ENCODE data around the gene CDH9.

Gene CDH9, protein sequence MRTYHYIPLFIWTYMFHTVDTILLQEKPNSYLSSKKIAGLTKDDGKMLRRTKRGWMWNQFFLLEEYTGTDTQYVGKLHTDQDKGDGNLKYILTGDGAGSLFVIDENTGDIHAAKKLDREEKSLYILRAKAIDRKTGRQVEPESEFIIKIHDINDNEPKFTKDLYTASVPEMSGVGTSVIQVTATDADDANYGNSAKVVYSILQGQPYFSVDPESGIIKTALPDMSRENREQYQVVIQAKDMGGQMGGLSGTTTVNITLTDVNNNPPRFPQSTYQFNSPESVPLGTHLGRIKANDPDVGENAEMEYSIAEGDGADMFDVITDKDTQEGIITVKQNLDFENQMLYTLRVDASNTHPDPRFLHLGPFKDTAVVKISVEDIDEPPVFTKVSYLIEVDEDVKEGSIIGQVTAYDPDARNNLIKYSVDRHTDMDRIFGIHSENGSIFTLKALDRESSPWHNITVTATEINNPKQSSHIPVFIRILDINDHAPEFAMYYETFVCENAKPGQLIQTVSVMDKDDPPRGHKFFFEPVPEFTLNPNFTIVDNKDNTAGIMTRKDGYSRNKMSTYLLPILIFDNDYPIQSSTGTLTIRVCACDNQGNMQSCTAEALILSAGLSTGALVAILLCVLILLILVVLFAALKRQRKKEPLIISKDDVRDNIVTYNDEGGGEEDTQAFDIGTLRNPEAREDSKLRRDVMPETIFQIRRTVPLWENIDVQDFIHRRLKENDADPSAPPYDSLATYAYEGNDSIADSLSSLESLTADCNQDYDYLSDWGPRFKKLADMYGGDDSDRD

DNA sequence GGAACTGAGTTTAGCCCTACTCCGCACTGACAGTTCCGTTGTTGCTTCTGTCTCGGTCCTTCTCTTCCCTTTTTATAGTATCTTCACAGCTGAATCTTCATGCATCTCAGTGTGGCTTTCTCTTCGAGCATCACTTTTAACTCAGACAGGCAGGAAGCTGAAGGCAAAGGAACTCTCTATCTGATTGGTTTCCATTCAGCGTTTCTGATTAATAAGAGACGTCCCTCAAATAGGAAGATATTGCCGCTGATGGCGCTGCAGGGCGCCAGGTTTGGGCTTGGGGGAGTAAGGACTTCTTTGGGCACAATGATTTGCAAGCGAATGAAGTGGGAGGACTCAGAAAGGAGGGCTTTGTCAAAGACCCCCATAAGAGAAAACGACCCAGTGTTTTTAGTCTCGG is at the start of gene CDH9:
CDH9 (minus strand) TSS at position 111 of the 400 bp plus-strand sequence. CDS start 50,253 bp downstream, outside the sequence.
- H3K4me3 ChIP-seq (ENCODE audit: low read depth, low read length): no peak within 1 kb of the TSS

DNA sequence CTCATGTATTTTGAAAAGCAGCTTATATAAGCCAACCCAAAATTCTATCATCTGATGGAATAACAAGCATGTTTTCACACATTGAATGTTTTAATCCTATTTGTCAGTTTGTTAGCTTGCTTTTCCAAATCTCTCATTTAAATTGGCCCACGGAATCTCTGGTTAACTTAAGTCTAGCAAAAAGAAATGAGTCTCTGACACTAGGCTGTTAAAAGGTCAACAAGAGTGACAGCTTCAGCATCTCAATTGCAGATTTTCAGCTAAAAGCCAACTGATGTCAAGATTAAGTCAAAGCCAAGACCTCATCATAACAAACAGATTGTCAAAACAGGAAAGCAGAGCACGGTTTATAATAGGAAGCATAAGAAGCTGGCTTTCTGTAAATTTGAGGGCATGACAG is 49.4 kb upstream of the CDH9 start:
- TF ChIP-seq, protein P1, sequence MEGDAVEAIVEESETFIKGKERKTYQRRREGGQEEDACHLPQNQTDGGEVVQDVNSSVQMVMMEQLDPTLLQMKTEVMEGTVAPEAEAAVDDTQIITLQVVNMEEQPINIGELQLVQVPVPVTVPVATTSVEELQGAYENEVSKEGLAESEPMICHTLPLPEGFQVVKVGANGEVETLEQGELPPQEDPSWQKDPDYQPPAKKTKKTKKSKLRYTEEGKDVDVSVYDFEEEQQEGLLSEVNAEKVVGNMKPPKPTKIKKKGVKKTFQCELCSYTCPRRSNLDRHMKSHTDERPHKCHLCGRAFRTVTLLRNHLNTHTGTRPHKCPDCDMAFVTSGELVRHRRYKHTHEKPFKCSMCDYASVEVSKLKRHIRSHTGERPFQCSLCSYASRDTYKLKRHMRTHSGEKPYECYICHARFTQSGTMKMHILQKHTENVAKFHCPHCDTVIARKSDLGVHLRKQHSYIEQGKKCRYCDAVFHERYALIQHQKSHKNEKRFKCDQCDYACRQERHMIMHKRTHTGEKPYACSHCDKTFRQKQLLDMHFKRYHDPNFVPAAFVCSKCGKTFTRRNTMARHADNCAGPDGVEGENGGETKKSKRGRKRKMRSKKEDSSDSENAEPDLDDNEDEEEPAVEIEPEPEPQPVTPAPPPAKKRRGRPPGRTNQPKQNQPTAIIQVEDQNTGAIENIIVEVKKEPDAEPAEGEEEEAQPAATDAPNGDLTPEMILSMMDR (IDR thresholded peaks at IDR 0.05; ENCODE audit: low read depth, low read length): no peak
- no peak overlapping the region for H3K4me3 ChIP-seq (ENCODE audit: low read depth, low read length)

More for the DNA sequence above, at the start of gene CDH9:
- TF ChIP-seq, protein P1 (IDR thresholded peaks at IDR 0.05; ENCODE audit: low read depth, low read length): no peak

DNA sequence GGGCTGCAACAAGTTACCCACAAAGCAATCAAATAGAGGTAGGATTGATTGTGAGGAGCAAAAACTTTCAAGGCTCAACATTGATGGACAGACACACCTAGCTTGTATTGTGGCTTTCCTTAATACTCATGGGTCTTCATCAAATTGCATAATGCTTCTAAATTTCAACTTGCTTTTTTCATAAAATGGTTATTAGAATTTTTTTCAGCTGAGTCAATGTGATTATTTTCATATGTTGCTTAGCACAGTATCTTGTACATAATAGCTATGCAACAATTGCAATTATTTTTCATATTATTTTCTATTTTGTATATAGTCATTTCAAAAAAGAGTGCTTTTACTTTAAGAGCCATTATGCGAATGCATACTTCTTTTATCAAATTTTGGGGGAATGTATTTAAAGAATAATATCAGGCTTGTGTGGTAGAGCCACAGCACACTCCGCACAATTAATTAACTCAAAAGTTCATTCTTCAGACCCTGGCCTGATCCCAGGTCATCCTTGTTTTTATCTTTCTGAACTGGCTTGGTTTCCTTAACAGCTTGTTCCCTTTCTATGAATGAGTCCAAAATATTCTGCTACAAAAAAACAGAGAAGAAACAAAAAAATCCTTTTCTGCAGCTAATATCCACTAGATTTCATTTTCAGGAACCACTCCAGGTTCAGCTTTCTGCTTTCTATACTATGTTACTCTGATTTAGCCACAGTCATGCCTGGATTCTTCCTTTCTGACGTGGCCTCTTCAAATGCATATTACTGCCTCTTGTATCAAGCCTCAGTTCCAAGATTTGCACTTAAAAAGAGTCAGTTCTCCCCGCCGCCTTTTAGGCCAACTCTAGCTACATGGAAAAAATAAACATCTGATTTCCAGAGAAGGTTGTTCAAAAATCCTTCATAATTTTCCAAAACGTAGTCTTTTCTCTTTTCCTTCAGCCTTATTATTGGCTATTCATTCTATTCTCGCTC is 45.3 kb upstream of the CDH9 start:
- no peak overlapping the region for H3K4me3 ChIP-seq (ENCODE audit: low read depth, low read length)
- TF ChIP-seq, protein P1 (IDR thresholded peaks at IDR 0.05; ENCODE audit: low read depth, low read length): no peak

DNA sequence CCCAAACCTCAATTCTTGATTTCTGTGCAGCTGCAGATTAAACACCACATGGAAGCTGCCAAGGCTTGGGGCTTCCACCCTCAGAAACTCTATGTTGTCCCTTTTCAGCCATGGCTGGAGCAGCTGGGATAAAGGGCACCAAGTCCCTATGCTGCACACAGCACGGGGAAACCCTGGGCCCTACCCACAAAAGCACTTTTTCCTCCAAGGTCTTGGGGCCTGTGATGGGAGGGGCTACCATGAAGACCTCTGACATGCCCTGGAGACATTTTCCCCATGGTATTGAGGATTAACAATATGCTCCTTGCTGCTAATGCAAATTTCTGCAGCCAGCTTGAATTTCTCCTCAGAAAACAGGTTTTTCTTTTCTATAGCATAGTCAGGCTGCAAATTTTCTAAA is 41.8 kb upstream of the CDH9 start:
- no peak overlapping the region for H3K4me3 ChIP-seq (ENCODE audit: low read depth, low read length)
- TF ChIP-seq, protein P1 (IDR thresholded peaks at IDR 0.05; ENCODE audit: low read depth, low read length): no peak

DNA sequence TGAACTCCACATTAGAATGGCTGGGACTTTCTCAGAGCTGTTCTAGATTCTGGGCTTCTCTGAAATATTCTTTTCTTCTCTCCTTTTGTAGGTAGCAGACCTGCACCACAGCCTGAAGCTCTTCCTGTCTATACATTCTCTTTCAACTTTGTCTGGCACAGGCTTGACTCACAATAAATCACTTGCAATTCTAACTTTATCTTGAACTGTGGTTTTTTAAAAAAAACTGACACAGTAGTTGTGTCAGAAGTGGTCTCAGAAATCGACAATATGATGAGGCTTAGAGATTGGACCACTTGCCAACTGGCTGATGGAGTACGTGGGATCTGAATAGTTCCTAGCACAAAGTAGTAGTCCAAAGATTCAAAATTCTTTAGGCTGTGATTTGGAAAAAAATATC is 24.1 kb upstream of the CDH9 start:
- TF ChIP-seq, protein P1 (IDR thresholded peaks at IDR 0.05; ENCODE audit: low read depth, low read length): no peak
- H3K4me3 ChIP-seq (ENCODE audit: low read depth, low read length): no peak overlapping the region

DNA sequence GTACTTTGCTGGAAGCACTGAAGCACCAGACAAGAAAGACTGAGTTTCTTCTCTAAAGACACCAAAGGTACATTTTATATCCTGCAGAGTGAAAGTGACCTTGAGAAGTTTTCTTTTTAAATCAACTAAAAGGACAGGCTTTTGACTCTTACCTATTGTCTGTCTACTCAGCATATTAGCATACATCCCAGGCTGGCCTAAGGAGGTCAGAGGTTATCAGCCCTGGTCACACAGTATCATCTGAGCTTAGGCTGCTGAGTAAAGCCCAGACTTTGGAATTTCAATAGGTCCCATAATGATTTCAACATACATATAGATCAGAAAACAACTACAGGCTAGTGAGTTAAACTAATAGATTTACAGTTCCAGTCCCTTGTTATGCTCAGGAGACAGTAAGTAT is 10.1 kb upstream of the CDH9 start:
- TF ChIP-seq, protein P1 (IDR thresholded peaks at IDR 0.05; ENCODE audit: low read depth, low read length): no peak

More for the DNA sequence above, 10.1 kb upstream of the CDH9 start:
- H3K4me3 ChIP-seq (ENCODE audit: low read depth, low read length): no peak overlapping the region

All from WI38 (cell line).